Uterus (tissue), 2 donors: ENCODE measurements around the gene PPM1H.

ENCODE experiments used
- POLR2A ChIP-seq, 2 donors: fragments of 450-650 bp; IDR thresholded peaks; one replicate each; pipeline ENCODE4 v1.6.1; 2016; ENCODE audit warnings: antibody characterized with exemption in 2 of 2, mild to moderate bottlenecking in 1 of 2, moderate library complexity in 1 of 2
- TF ChIP-seq, protein P1 (sequence below), 4 experiments: fragments of 200-600 bp in 2 of 4; fragments of 450-650 bp in 2 of 4; sonication (generic) in 2 of 4; IDR thresholded peaks; one replicate each; pipeline ENCODE4 v1.5.1; 2016 to 2019; ENCODE audit warnings: antibody characterized with exemption in 4 of 4, mild to moderate bottlenecking in 2 of 4, moderate library complexity in 1 of 4

GRCh38 chr12:62676521-62677307 is 258.2 kb downstream of the PPM1H start:
- TF ChIP-seq, protein P1, sequence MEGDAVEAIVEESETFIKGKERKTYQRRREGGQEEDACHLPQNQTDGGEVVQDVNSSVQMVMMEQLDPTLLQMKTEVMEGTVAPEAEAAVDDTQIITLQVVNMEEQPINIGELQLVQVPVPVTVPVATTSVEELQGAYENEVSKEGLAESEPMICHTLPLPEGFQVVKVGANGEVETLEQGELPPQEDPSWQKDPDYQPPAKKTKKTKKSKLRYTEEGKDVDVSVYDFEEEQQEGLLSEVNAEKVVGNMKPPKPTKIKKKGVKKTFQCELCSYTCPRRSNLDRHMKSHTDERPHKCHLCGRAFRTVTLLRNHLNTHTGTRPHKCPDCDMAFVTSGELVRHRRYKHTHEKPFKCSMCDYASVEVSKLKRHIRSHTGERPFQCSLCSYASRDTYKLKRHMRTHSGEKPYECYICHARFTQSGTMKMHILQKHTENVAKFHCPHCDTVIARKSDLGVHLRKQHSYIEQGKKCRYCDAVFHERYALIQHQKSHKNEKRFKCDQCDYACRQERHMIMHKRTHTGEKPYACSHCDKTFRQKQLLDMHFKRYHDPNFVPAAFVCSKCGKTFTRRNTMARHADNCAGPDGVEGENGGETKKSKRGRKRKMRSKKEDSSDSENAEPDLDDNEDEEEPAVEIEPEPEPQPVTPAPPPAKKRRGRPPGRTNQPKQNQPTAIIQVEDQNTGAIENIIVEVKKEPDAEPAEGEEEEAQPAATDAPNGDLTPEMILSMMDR (IDR thresholded peaks at IDR 0.05): no peak
- no peak for TF ChIP-seq POLR2A (IDR thresholded peaks at IDR 0.05)
